Gastrocnemius medialis (tissue), 4 donors: ENCODE results near the gene PAPPA. TPM values are rescaled to one million over a fixed set of nuclear protein-coding genes. Genes with fewer than 3 reads are reported as not detected.

Source experiments
- ATAC-seq, 2 donors: fragments of 150-250 bp; one replicate each; pipeline ENCODE4 v1.9.1; 2016
- DNase-seq, 2 donors: peaks; one replicate each; pipeline ENCODE4 v3.0.0-alpha.2; 2019
- H3K27ac ChIP-seq, 4 donors: fragments of 200-600 bp; sonication (generic); 1 replicate in 1 of 4; 2 replicates in 3 of 4; pipeline ENCODE4 v1.5.1; 2016 to 2018; ENCODE audit warnings: mild to moderate bottlenecking in 2 of 4, moderate library complexity in 1 of 4
- H3K27me3 ChIP-seq, 3 donors: fragments of 200-600 bp; sonication (generic) in 2 of 3; 1 replicate in 1 of 3; 2 replicates in 2 of 3; pipeline versions ENCODE4 v1.5.1 to v1.6.0; 2016 to 2019; ENCODE audit warnings: mild to moderate bottlenecking in 1 of 3, moderate library complexity in 1 of 3
- H3K36me3 ChIP-seq, 2 donors: fragments of 200-600 bp; sonication (generic) in 1 of 2; one replicate each; pipeline ENCODE4 v1.5.1; 2017 to 2018
- H3K4me1 ChIP-seq, 2 donors: fragments of 200-600 bp; sonication (generic) in 1 of 2; one replicate each; pipeline ENCODE4 v1.5.1; 2016 to 2017; ENCODE audit warnings: mild to moderate bottlenecking in 2 of 2
- H3K4me3 ChIP-seq, 4 donors: fragments of 200-600 bp; sonication (generic) in 3 of 4; 1 replicate in 1 of 4; 2 replicates in 3 of 4; pipeline ENCODE4 v1.5.1; 2016 to 2019; ENCODE audit warnings: mild to moderate bottlenecking in 2 of 4
- H3K9me3 ChIP-seq, 3 donors: fragments of 200-600 bp; sonication (generic) in 2 of 3; 1 replicate in 1 of 3; 2 replicates in 2 of 3; pipeline ENCODE4 v1.5.1; 2016 to 2019
- POLR2A ChIP-seq, 2 donors: fragments of 450-650 bp; IDR thresholded peaks; one replicate each; pipeline ENCODE4 v1.6.1; 2017; ENCODE audit warnings: antibody characterized with exemption in 2 of 2, mild to moderate bottlenecking in 2 of 2, moderate library complexity in 2 of 2
- in situ Hi-C, 4 donors: fragments of 200-750 bp; cut with MboI; loops; one replicate each; pipeline versions ENCODE4 v1.15.0 to v1.8.0; 2017; ENCODE audit warnings: low sequenced_read_pairs in 4 of 4
- intact Hi-C: fragments of 100-400 bp; cut with DNase I; formaldehyde crosslinking; loops from one replicate; pipeline ENCODE4 v1.15.1; 2023; ENCODE audit warnings: low total_unique reads
- total RNA-seq, 4 donors: library from RNA; depleted of rRNA; stranded (reverse); fragments of >200 nt; gene quantifications; one replicate each; pipeline versions ENCODE4 v1.1.0 to v1.2.3, GENCODE V29; 2016
- TF ChIP-seq, protein P1 (sequence below), 5 experiments: fragments of 450-650 bp in 3 of 5; fragments of 200-600 bp in 2 of 5; sonication (generic) in 2 of 5; IDR thresholded peaks in 4 of 5; conservative IDR thresholded peaks in 1 of 5; 1 replicate in 4 of 5; 2 replicates in 1 of 5; pipeline ENCODE4 v1.5.1; 2016 to 2019; ENCODE audit warnings: antibody characterized with exemption in 5 of 5, mild to moderate bottlenecking in 3 of 5, moderate library complexity in 3 of 5

The PAPPA gene
- total RNA-seq, 4 donors from 2014 or later: 0.56 to 2.1 (median 1.4) TPM

DNA sequence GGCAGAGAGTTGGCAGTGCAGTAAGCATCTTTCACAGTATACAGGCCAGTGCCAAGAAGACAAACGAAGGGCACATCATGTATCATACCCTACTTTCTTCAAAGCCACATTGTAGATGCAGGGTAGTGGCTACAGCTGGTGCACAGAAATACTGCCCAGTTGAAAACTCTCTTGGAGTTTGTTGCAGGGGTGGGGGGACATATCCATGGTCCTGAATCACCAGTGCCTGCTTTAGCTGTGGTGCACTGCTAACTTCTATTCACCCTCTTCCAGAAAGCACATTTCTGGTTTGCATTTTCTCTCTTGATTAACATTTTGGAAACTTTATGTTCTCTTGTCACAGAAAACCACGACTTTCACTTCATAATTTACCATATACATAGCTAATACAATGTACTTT, 196.6 kb downstream of the PAPPA start:
- Histone ChIP-seq H3K4me3 (no peak overlapping the region), H3K9me3 (no peaks in the 10 kb centered on the region), H3K27ac (no peak overlapping the region), H3K27me3 (no peaks in the 10 kb centered on the region), H3K36me3 (no peaks in the 10 kb centered on the region), H3K4me1 (peaks cover 3 to 5% of the 10 kb centered on the region in 2 donors)
- in situ Hi-C loops: loop anchor here in 2 of 4 donors (25.0 kb wide), 2 partner anchors 188 to 212 kb away; partner anchors contain the start of gene PAPPA (in 1 of the 2)
- DNase-seq (no peak), ATAC-seq (no peak)
- intact Hi-C loops: no loop called here
- no peak for TF ChIP-seq POLR2A (IDR thresholded peaks at IDR 0.05)
- TF ChIP-seq, protein P1, sequence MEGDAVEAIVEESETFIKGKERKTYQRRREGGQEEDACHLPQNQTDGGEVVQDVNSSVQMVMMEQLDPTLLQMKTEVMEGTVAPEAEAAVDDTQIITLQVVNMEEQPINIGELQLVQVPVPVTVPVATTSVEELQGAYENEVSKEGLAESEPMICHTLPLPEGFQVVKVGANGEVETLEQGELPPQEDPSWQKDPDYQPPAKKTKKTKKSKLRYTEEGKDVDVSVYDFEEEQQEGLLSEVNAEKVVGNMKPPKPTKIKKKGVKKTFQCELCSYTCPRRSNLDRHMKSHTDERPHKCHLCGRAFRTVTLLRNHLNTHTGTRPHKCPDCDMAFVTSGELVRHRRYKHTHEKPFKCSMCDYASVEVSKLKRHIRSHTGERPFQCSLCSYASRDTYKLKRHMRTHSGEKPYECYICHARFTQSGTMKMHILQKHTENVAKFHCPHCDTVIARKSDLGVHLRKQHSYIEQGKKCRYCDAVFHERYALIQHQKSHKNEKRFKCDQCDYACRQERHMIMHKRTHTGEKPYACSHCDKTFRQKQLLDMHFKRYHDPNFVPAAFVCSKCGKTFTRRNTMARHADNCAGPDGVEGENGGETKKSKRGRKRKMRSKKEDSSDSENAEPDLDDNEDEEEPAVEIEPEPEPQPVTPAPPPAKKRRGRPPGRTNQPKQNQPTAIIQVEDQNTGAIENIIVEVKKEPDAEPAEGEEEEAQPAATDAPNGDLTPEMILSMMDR (IDR thresholded peaks at IDR 0.05 in 4 of 5, conservative IDR thresholded peaks at IDR 0.05 in 1 of 5): no peak

DNA sequence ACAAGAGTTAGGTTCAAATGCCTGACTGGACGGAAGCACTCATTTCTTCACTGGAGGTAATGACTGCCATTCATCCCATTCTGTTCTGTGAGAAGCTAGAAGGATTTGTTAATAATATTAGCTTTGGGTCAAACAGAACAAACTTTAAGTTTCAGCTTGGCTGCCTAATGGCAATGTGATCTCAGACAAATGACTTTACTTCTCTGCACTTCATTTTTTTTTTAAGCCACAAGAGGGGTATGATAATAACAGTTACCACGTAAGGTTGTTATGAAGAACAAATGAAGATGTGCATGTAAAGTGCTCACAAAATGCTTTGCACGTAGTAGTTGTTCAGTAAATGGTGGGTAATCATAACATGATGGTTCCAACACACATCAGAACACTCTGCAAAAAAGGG, 199.4 kb downstream of the PAPPA start:
- H3K4me1 ChIP-seq: peaks cover 12 to 13% of the 10 kb centered on the region in 2 donors
- H3K27ac ChIP-seq: no peak overlapping the region
- no peaks in the 10 kb centered on the region for H3K27me3 ChIP-seq
- H3K36me3 ChIP-seq: no peaks in the 10 kb centered on the region
- DNase-seq (no peak), ATAC-seq (no peak)
- in situ Hi-C loops: loop anchor here in 2 of 4 donors (25.0 kb wide), 2 partner anchors 191 to 209 kb away; partner anchors contain the start of gene PAPPA (in 1 of the 2)
- TF ChIP-seq, protein P1 (IDR thresholded peaks at IDR 0.05 in 4 of 5, conservative IDR thresholded peaks at IDR 0.05 in 1 of 5): no peak
- no peak for TF ChIP-seq POLR2A (IDR thresholded peaks at IDR 0.05)
- H3K9me3 ChIP-seq: no peaks in the 10 kb centered on the region
- intact Hi-C loops: no loop called here
- H3K4me3 ChIP-seq: no peak overlapping the region

DNA sequence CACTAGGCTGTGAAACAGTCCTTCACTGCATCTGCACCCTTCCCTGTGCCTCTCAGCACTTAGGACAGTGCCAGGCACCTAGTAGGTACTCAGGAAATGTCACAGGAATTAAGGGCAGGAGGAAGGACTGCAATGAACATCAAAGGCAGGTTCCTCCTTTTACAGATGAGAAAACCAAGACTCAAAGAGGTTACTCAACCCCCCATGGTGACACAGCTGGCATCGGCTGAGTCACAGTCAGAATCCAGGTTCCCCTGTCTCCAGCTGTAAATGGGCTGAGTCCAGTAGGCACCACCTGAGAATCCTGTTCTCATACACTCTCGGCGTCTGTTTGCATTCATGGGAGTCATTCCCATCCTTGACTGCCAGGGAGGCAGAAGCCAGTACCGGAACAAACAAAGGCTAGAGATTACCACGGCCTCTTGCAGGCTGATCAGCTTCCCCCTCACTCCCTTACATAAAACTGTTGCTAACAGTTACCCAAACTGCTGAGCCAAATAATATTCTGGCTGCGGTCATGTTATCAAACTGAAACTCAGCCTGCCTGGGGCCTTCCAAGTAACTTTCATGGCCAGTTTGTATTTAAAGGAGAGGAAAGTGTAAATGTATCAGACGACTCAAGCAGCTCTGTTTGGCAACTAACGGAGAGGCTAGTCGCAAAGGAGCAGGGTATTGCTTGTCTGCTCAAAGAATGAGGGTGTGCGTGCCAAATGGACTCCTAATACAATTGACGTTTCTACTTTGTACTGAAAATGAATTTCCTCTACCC, 201.7 kb downstream of the PAPPA start:
- Histone ChIP-seq H3K4me1 (peaks cover 12 to 16% of the 10 kb centered on the region in 2 donors), H3K9me3 (no peaks in the 10 kb centered on the region), H3K27me3 (no peaks in the 10 kb centered on the region), H3K27ac (peak overlapping the region; percentile 15 to 60 (median 39)), H3K36me3 (no peaks in the 10 kb centered on the region), H3K4me3 (no peak overlapping the region)
- TF ChIP-seq, protein P1 (IDR thresholded peaks at IDR 0.05 in 4 of 5, conservative IDR thresholded peaks at IDR 0.05 in 1 of 5): no peak
- no peak for TF ChIP-seq POLR2A (IDR thresholded peaks at IDR 0.05)
- DNase-seq: peak; percentile 23 to 63
- in situ Hi-C loops: loop anchor here in 2 of 4 donors (25.0 kb wide), 2 partner anchors 193 to 207 kb away; partner anchors contain the start of gene PAPPA (in 1 of the 2)
- peak; percentile 83 to 92 for ATAC-seq
- intact Hi-C loops: no loop called here

DNA sequence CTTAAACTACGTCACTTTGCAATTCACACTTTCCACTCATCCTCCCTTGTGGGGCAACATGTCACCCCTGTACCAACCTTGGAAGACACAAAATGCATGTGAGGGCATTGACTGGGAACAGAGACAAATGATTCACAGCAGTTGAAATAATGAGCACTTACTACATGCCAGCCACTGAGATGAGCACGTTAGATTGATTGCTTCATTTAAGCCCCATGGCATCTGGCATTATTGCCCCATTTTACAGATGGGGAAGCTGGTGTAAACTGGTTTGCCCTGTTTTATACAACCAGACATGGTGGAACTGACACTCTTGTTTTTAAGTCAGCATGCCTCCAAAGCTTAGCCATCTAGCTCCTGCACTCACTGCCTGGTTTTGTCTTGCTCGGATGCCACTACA, 204.7 kb downstream of the PAPPA start:
- no peak overlapping the region for H3K27ac ChIP-seq
- in situ Hi-C loops (loop anchor here in 2 of 4 donors (25.0 kb wide), 2 partner anchors 196 to 204 kb away; partner anchors contain the start of gene PAPPA (in 1 of the 2)), intact Hi-C loops (no loop called here)
- H3K9me3 ChIP-seq: no peaks in the 10 kb centered on the region
- no peak for ATAC-seq
- TF ChIP-seq, protein P1 (IDR thresholded peaks at IDR 0.05 in 4 of 5, conservative IDR thresholded peaks at IDR 0.05 in 1 of 5): no peak
- TF ChIP-seq POLR2A (IDR thresholded peaks at IDR 0.05): no peak
- no peaks in the 10 kb centered on the region for H3K36me3 ChIP-seq
- H3K4me3 ChIP-seq: no peak overlapping the region
- H3K4me1 ChIP-seq: peaks cover 16 to 17% of the 10 kb centered on the region in 2 donors
- no peaks in the 10 kb centered on the region for H3K27me3 ChIP-seq
- no peak for DNase-seq
